Measurements from ENCODE around the gene TSPYL2.

Gene TSPYL2

DNA sequence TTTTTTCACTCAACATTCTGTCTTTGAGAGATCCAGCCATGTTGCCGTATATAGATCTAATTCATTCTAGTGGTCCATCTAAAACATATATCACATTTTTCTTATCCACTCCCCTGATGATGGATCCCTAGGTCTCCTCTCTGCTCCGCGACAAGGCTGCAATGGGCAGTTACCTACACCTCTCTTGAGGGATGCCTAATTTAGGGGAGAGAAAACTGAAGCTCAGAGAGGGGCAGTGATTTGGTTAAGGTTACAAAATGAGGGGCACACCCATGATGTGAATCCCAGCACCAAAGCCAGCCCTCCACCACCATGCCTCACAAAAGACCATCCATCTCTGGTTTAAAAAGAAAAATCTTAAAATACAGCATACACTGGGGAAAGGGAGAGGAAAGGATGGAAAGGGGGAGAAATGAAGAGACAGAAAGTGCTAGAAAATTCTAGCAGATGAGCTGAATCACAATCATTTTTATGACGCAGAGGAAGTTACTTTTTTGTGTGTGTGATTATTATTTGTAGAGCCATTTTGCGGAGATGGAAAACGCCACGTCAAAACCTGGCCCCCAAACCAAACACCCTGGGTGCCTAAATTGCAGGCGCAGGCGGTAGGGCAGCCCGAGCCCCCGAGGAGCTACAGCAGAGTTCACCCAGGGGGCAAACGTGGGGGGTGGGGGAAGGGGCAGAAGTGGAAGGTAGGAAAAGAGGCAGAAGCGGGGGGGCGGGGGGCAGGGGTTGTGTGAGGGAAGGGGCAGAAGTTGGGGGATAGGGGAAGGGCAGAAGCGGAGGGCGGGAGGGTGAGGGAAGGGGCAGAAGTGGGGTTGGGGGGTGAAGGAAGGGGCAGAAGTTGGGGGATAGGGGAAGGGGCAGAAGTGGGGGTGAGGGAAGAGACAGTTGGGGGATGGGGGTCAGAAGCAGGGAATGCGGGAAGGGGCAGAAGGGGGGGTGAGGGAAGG, 1.3 kb upstream of the TSPYL2 start:
- DNase-seq: no peak

DNA sequence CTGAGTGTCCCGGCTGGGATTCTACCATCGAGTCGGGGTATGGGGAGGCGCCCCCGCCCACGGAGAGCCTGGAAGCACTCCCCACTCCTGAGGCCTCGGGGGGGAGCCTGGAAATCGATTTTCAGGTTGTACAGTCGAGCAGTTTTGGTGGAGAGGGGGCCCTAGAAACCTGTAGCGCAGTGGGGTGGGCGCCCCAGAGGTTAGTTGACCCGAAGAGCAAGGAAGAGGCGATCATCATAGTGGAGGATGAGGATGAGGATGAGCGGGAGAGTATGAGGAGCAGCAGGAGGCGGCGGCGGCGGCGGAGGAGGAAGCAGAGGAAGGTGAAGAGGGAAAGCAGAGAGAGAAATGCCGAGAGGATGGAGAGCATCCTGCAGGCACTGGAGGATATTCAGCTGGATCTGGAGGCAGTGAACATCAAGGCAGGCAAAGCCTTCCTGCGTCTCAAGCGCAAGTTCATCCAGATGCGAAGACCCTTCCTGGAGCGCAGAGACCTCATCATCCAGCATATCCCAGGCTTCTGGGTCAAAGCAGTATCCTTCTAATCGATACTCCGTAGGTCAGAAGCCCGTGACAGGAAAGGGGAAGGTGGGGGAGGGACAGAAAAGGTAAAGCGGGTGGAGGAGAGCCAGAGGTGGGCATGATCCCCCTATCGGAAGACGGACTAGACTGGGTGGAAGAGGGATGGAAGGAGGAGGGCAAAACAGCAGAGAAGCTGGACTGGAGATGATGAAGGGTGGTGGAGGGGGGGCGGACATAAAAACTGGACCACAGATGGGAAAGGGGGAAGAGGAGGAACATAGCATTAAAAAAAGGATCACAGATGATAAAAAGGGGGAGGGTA, 828 bp downstream of the TSPYL2 start:
- peak in 1 of 2 donors; percentile 28 for DNase-seq

DNA sequence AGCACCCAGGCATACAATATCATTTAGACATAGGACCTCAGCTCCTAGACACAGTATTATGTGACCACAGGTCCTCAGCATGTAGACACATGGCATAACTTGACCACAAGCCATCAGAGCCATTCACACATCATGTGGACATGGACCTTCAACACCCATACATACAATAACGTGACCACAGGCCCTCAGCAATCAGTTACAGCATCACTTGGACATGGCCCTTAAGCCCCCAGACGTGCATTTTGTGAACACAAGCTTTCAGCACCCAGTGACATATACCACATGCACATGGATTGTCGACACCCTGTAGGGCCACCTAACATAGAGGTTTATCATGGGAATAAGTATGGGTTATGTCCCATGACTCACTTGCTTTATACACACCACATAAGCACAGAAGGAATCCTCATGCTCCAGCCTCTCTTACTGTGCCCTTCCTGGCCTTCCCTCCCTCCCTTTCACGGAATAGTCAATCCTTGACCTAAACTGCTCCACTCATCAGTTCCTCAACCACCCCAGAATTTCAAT, 1.9 kb downstream of the TSPYL2 start:
- DNase-seq: no peak

DNA sequence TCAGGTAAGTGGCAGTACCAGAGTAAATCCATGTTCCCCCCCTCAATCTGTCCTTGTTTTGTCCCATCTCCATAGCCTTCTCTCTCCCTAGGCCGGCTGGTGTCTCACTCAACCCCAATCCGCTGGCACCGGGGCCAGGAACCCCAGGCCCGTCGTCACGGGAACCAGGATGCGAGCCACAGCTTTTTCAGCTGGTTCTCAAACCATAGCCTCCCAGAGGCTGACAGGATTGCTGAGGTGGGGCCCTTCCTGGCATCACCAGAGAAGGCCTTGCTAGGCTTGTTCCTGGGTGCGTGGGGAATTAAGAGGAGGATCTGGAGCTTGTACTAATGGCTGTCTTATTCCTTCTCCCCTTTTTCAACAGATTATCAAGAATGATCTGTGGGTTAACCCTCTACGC, 2.7 kb downstream of the TSPYL2 start:
- no peak for DNase-seq

DNA sequence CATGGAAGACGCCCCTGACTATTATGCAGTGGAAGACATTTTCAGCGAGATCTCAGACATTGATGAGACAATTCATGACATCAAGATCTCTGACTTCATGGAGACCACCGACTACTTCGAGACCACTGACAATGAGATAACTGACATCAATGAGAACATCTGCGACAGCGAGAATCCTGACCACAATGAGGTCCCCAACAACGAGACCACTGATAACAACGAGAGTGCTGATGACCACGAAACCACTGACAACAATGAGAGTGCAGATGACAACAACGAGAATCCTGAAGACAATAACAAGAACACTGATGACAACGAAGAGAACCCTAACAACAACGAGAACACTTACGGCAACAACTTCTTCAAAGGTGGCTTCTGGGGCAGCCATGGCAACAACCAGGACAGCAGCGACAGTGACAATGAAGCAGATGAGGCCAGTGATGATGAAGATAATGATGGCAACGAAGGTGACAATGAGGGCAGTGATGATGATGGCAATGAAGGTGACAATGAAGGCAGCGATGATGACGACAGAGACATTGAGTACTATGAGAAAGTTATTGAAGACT, 3.6 kb downstream of the TSPYL2 start:
- no peak for DNase-seq

DNA sequence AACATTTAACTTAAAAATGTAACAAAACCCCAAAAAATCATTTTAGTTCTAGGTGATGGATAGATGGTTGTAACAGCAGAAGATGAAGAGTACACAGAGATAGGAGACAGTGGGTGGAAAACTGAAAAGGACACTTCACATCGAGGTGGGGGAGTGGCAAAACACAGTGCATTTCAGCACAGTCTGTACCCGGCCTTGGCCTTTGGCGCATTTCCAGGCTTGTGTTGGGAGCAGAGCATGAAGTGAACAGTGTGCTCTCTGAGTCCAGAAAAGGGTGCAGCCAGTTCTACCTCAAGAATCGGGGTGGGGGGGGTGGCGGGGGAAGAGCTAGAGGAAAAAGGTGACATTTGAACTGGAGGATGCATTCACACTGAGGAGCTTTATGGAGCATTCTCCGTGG, 4.3 kb downstream of the TSPYL2 start:
- no peak for DNase-seq

DNA sequence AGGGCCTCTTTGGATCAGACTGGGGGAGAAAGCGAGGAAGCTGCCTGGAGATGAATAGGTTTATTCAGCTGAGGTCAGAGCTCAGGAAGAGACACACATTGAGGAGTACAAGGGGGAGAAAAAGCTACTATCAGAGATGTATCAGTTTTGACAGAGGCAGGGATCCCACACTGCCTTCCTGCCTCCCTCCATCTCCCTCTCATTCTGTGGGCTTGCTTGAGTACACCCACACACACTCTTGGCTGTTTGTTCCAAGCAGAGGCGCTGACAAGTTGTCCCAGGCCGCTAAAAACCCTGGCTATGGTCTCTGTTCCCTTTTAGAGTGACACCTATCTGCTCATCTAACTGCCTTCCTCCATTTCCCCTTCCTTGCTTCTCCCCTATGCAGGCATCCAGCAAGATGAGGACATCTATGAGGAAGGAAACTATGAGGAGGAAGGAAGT, 5.2 kb downstream of the TSPYL2 start:
- DNase-seq: no peak

DNA sequence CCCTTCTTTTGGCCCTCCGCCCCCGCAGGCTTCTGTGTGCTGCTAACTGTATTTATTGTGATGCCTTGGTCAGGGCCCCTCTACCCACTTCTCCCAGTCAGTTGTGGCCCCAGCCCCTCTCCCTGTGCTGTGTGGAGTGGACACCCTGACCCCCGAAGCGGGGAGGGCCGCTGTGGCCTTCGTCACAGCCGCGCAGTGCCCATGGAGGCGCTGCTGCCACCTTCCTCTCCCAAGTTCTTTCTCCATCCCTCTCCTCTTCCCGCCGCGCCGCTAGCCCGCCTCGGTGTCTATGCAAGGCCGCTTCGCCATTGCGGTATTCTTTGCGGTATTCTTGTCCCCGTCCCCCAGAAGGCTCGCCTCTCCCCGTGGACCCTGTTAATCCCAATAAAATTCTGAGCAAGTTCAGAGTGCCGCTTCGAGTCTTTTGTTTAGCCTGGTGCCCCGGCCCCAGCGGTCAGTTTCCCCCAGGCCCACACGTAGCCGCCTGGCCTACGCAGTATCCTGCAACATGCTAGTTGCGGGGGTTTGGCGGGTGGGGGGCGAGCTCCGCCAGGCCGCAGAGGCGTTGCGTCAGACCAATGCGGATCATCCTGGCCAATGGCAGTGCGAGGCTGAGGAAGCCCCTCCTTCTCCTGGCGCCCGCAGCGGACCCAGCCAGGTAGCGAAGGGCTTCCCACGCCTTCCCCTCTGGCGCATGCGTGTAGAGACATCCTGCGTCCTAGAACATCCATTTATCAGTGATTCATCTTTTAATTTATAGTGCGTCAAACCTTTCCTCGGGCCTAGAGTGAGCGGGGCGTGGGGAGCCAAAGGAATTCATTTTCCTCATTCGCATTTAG, 6.2 kb downstream of the TSPYL2 start:
- DNase-seq: peak; percentile 76 to 79

DNA sequence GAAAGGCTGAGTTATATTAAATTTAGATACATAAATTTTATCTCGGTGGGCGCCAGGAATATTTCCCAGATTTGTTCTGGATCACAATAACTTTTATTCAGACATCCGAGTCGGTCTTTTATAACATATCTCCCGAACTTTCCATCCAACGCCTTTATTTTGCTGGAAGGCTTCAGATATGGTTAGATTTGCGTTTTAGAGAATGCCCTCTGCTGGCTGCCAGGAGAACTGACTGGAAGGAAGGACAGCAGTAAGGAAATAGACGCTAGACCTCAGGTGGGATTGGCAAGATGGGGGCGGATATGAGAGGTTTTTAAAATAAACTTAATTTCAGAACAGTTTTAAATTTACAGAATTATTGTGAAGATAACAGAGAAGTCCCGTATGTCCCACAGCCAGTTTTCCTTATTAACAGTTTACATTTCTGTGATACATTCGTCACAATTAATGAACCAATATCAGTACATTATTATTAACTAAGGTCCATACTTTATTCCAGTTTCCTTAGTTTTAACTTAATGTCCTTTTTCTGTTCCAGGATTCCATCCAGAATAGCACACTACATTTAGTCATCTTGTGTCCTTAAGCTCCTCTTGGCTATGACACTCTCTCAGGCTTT, 7.2 kb downstream of the TSPYL2 start:
- DNase-seq: peak in 1 of 2 donors; percentile 36

DNA sequence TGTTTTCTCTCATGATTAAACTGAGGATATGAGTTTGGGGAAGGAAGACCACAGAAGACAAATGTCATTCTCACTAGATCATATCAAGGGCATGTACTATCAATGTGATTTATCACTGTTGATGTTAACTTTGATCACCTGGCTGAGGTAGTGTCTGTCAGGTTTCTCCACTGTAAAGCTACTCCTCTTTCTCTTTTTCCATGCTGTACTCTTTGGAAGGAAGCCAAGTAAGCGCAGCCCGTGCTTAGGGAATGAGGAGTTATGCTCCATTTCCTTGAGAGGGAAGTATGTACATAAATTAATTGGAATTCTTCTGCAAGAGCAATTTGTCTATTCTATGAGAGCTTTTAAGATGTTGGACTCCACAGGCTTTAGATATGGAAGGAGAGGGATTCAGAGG, 7.8 kb downstream of the TSPYL2 start:
- no peak for DNase-seq

DNA sequence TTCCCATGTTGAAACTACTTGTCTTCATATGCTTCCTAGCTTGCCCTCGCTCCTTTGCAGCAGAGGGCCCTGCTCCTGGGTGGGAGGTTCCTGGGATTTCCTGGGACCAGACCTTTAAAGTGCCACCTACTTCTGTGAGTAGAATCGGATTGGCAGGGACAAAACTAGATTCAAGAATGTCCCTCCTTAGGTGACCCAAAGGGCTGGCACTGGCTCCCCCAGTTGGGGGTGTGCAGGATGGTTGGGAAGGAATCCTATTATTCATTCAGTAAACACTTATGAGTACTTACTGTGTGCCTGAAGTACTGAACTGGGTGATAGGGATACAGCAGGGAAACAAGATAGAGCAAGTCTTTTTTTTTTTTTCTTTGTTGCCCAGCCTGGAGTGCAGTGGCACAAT, 9.2 kb downstream of the TSPYL2 start:
- no peak for DNase-seq

DNA sequence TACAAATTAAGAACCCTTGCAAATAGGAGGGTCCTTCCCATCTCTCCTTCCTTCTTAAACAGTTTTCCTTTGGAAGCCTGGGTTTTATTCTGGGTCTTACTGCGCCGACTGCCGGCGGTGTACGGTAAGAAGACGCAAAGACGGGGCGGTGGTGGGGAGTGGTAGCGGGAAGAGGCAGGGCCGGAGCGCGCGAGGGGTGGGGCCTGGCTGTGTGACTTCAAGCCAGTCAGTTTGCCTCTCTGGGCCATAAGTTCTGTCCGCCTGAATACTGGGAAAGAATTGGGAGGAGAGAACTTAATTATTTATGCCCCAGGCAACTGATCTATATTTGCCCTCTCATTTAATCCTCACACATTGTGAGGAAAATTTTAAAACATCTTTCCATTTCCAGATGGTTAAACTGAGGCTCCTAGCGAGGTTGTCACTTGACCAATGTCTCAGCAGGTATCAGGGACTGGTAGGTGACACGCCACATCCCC, 11.0 kb downstream of the TSPYL2 start:
- DNase-seq: peak; percentile 81

DNA sequence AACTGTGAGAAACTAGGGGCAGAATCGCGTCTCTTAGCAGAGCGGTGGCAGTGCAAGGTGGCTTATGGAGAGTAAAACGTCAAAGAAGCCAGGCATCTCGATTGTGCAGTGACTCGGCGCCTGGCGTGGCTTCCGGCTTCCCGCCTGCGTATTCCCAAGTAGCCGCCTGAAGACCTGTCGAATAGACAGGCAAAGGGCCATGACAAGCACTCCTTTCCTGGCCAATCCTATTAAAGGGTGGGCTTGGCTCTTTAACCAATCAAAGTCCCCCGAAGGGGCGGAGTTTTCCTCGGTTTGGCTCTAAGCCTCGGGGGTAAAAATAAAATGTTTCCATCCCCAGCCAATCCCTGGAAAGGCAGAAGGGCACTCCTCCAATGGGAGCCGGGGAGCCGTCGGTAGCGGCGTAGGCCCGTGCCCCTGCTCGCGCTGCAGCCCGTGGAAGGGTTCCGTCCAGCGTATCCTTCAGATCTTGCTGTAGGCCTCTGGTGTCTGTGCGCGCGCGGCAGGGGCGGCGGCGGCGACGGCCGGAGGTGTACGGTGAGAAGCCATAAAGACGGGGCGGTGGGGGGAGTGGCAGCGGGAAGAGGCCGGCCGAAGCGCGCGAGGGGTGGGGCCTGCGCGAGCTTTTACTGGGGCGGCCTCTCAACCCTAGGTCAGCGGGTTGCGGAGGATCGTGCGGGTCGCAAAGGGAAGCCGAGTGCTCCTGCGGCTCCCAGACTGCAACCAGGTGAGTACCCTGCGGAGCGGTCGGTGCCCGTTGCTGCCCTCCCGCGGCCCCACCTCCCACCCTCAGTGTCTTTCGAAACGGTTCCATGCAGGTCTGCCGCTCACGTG, 11.8 kb downstream of the TSPYL2 start, which contains the start of gene KANTR:
Gene KANTR (plus strand): TSS at position 395 of the 834 bp plus-strand sequence. CDS start 30,131 bp downstream, outside the sequence.
- DNase-seq: peak; percentile 76 to 79

DNA sequence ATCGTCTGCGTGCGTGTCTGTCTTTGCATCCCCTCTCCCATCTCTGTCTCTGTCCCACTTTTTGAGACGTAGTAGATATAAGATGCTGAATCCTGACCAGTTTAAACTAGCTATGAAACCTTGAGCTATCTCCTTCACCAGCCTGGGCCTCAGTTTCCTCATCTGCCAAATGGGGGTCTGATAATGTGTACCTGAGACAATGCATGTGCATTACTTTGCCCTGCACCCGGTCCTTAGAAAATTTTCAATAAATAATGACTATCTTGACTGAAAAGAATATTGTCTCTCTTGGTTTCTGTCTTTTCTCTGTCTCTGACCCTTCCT, 12.4 kb downstream of the TSPYL2 start:
- DNase-seq: no peak

DNA sequence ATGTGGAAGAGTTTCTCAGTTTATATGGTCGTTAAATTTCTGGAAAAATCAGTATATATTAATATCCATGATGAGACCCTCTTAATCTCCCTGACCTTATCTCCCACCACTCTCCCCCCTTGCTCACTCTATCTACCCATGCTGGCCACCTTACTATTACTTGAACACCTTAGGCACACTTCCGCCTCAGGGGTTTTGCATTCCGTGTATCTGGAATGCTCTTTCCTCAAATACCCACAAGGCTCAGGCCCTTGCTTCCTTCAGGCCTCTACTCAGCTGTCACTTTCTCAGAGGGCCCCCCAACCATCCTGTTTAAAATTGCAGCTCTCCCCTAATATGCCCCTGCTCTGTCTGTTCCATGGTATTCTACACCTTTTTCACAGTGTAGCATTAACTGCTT, 13.6 kb downstream of the TSPYL2 start:
- no peak for DNase-seq

DNA sequence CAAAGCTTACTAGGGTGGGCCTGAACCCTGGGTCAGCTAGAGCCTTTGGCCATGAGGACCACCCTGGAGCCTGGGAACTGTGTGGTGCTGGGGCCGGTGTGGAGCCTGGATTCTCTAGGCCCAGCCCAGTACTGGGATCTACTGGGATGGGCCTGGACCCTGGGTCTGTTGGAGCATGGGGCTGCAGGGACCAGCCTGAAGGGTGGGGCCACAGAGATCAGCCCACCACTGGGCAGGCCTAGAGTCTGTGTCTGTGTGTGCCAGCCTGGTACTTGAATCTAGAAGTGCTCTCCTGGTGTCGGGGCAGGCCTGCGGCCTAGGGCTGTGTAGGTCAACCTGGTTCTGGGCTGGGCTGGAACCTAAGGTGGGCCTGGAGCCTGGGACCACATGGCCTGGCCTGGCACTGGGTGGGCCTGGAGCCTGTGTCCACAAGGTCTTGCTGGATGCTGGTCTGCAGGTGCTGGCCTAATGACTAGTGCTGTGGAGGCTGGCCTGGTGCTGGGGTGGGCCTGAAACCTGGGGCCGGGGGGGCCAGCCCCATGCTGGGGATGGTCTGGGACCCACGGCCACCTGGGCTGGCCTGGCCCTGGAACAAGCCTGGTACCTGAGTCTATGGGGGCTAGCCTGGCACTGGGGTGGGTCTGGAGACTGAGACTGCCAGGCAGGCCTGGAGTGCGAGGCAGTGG, 32.8 kb downstream of the TSPYL2 start:
- DNase-seq: no peak

DNA sequence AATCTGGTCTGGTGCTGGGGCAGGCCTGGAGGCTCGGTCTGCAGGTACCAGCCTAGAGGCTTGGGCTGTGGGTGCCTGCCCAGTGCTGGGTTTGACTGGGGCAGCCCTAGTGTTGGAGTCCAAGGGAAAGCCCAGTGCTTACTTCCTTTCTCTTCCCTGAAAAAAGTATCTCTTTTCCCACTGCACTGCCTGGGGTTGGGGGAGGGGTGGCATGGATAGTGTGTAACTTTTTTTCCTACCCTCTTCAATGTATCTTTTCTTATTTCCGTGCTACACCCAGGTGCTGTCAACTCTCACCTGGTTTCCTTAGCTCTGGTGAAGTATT, 33.3 kb downstream of the TSPYL2 start:
- no peak for DNase-seq

DNA sequence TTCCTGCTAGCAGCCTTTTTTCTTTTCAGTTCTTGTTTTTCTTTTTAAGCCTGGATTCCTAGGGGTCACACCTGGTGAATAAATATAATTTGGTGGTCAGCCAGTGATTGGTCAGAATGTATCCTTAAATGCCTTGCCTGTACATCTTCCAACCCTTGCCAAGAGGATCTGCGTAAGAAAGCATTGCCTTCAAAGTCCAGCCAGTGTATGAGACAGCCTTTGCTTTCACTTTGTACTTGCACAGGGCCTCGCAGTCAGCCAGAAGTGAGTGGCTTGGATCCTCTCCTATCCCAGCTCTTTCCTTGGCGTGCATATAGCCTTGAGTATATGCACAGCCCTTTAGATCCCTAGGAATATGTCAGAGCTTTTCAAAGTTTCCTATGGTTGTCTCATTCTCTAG, 33.9 kb downstream of the TSPYL2 start:
- no peak for DNase-seq

DNA sequence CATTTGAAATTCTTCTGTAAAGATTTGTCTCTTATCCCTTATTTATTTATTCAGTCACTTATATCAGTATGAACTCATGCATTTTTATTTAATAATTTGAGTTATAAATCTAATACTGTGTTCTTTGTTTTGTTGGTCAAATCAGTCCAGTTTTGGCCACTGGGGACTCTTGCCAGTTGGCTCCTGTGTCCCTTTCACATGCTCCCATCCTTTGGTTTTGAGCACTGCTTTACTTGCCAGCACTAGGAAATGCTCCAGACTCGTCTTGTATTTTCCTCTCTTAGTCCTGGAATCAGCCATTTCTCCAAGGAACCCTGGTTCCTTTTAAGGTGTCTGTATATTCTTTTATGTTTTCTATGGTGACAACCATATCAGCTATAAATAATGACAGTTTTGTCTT, 39.8 kb downstream of the TSPYL2 start:
- no peak for DNase-seq

DNA sequence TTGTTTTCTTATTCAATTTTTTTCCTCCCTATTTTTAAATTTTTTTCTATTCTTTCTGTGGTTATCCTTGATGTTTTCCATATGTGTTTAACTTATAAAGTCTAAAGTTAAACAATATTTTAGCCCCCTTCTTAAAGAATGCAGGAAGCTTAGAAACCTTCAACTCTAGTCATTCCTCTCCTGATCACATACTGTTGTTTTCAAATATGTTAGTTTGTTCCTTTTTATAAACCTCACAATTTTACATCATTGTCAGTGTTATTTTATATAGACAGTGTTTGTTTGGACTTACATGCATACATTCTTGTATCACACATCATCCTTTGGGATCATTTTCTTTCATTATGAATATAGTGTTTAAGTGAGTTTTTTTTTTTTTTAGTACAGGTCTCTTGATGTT, 43.3 kb downstream of the TSPYL2 start:
- no peak for DNase-seq

Data from stimulated activated CD4-positive, alpha-beta T cell treated with anti-CD3 and anti-CD28 coated beads, Interleukin-2, amount 100 ng/mL, for 24 hours (primary cell).